CD4-positive, alpha-beta T cell treated with Interleukin-10 for 1 hour (primary cell): ENCODE data around the gene CSNK2A1.
"Not testable (repeated sequence)": the region's sequence is repeated elsewhere in the genome, so short reads cannot be mapped to it uniquely, and the experiment has no call there.

Experiments
- DNase-seq: peaks from one replicate; pipeline ENCODE4 v3.0.0-alpha.2; 2020

The CSNK2A1 gene

GRCh38 chr20:480044-480443, 63.5 kb downstream of the CSNK2A1 start:
- DNase-seq, result no peak

GRCh38 chr20:479487-479886, 64.1 kb downstream of the CSNK2A1 start:
- DNase-seq, result no peak

- DNase-seq, result peak; percentile 80
These were observed 64.6 kb downstream of the CSNK2A1 start for GRCh38 chr20:478949-479429.

- DNase-seq, result no peak
These were observed 65.3 kb downstream of the CSNK2A1 start for GRCh38 chr20:478010-478948.

- not testable (repeated sequence) for DNase-seq
These were observed 66.9 kb downstream of the CSNK2A1 start for GRCh38 chr20:476561-477249.

- DNase-seq, result no peak
These were observed 67.9 kb downstream of the CSNK2A1 start for GRCh38 chr20:475463-476357.

- no peak for DNase-seq
These were observed 69.0 kb downstream of the CSNK2A1 start for GRCh38 chr20:474581-474980.

- no peak for DNase-seq
These were observed 70.7 kb downstream of the CSNK2A1 start for GRCh38 chr20:472889-473292.

GRCh38 chr20:472137-472846, 71.3 kb downstream of the CSNK2A1 start:
- no peak for DNase-seq

GRCh38 chr20:469746-470490, 73.7 kb downstream of the CSNK2A1 start:
- no peak for DNase-seq

GRCh38 chr20:467755-468154, 75.8 kb downstream of the CSNK2A1 start:
- no peak for DNase-seq

GRCh38 chr20:462199-462991, 81.2 kb downstream of the CSNK2A1 start, which contains the start of gene TBC1D20:
TSS of gene TBC1D20 (minus strand) at chr20:462533. CDS start at chr20:462405, 128 bp downstream.
- peak; percentile 90 for DNase-seq

GRCh38 chr20:461254-462198, 82.1 kb downstream of the CSNK2A1 start:
- DNase-seq, result no peak

GRCh38 chr20:460707-461106, 82.9 kb downstream of the CSNK2A1 start:
- DNase-seq, result no peak

- DNase-seq, result no peak
These were observed 83.4 kb downstream of the CSNK2A1 start for GRCh38 chr20:460180-460579.

- DNase-seq, result no peak
These were observed 84.8 kb downstream of the CSNK2A1 start for GRCh38 chr20:458776-459175.

GRCh38 chr20:454951-455350, 88.6 kb downstream of the CSNK2A1 start:
- no peak for DNase-seq

- not testable (repeated sequence) for DNase-seq
These were observed 91.6 kb downstream of the CSNK2A1 start for GRCh38 chr20:452021-452420.
